NCI-H2227 treated with DMSO at 0.1 percent for 48 hours (cell line): ENCODE measurements around the gene CSF1.

Source experiments
- DNase-seq: peaks from one replicate; lab custom pipeline; 2025; lab: John Stamatoyannopoulos, UW

Gene CSF1

GRCh38 chr1:109979489-109980091 lies 68.9 kb downstream of the CSF1 start:
- no peak for DNase-seq
